ENCODE results near the gene IL4.
A peak's percentile ranks its signal among the peaks of the same experiment; 100 is the strongest.

IL4 gene

GRCh38 chr5:132658381-132659302 lies 15.1 kb upstream of the IL4 start:
- no peak for DNase-seq

- DNase-seq = no peak
These were observed 13.9 kb upstream of the IL4 start for GRCh38 chr5:132659598-132660493.

- peak; percentile 47 for DNase-seq
These were observed 12.4 kb upstream of the IL4 start for GRCh38 chr5:132661231-132662003.

DNA sequence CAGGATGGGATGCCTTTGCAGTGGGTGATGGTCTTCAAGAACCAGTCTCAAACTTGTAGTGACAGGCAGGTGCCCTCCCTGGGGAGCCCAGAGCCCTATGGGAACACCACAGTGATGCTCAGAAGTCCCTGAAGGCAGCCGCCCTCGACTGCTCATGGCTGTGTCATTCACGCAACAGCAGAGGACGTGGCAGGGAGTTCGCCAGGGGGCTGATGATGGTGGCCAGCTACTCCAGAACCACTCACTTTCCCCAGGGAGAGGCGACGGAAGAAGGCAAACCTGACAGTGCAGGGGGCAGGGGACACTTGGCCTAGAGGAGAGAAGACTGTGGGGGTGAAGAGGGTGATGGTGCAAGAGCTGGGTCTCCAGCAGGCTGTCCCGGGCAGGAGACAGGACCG lies 11.8 kb upstream of the IL4 start:
- no peak for DNase-seq

DNA sequence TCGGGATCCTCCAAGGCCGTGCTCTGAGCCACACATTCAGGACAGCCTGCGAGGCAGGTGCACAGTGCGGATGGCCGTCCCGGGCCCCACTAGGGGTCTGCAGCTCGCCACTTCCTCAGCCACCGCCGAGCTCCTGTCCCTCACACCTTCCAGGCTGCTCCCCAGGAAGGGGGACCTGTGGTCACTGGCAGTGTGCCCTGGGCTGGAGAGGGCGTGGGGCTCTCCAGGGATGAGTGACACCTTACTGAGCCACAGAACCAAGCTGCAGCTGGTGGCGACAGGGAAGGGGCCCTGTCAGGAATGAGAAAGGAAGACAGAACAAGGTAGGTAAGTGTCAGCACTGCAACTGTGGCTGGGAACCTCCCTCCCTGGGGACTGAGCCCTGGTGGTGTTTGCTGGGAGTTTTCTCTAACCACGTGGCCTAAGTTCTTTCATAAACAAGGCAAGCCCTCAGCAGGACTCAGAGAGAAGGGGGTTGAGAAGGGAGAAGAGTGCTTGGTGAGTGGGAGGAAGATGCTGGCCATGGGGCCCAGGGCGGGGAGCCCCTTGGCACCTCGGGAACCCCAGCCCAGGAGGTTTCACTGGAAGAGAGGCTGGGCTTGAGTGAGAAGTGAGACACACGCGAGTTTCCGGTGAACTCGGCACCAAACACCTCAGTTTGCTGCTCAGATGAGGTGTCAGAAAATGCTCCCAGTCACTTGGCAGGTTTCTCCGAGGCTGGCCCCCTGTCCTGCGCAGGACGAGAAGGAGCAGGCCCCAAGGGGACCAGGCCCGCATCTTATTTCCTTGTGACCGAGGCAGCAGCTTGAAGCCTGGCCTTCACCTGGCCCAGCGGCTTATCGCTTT lies 10.6 kb upstream of the IL4 start:
- DNase-seq = peak; percentile 52

- DNase-seq = peak; percentile 57
These were observed 9.8 kb upstream of the IL4 start for GRCh38 chr5:132663771-132664695.

- DNase-seq = no peak
These were observed 9.0 kb upstream of the IL4 start for GRCh38 chr5:132664696-132665209.

GRCh38 chr5:132665574-132666080 lies 8.2 kb upstream of the IL4 start:
- no peak for DNase-seq

DNA sequence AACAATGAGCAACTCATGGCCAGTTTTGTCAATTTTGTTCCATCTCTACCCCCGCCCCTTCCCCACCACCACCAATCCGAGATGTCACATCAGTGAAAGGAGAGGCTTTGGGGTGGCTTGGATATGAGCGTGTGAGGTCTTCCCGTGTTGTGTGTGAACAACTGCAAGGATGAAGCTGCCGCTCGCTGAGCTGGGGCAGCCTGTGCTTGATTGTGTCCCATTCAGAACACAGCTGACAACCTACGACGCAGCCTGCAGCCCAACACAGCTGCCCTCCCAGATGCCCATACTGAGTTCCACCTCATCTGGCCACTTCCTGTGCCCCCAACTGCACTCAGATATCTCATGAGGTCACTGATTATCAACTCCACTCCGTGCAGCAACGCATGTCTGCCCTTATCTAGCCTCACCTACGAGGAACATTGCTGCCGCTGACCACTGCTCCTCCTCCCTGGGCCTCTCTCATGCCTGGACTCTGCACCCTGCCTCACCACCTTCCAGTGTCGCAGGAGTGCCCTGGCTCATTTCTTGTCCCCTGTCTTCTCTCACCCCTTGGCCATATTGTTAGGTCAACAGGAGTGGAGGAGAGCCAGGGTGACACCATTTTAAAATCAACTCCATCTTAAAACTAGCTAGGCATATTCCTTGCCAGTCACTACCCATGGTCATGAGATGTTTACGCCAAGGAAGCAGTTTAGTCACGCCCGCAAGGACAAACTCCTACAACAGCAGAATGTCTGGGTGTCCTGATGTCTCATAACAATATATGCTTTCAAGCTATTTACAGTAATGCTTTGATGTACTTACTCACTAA lies 7.3 kb upstream of the IL4 start:
- peak; percentile 51 for DNase-seq

GRCh38 chr5:132667309-132667708 lies 6.5 kb upstream of the IL4 start:
- DNase-seq = no peak

DNA sequence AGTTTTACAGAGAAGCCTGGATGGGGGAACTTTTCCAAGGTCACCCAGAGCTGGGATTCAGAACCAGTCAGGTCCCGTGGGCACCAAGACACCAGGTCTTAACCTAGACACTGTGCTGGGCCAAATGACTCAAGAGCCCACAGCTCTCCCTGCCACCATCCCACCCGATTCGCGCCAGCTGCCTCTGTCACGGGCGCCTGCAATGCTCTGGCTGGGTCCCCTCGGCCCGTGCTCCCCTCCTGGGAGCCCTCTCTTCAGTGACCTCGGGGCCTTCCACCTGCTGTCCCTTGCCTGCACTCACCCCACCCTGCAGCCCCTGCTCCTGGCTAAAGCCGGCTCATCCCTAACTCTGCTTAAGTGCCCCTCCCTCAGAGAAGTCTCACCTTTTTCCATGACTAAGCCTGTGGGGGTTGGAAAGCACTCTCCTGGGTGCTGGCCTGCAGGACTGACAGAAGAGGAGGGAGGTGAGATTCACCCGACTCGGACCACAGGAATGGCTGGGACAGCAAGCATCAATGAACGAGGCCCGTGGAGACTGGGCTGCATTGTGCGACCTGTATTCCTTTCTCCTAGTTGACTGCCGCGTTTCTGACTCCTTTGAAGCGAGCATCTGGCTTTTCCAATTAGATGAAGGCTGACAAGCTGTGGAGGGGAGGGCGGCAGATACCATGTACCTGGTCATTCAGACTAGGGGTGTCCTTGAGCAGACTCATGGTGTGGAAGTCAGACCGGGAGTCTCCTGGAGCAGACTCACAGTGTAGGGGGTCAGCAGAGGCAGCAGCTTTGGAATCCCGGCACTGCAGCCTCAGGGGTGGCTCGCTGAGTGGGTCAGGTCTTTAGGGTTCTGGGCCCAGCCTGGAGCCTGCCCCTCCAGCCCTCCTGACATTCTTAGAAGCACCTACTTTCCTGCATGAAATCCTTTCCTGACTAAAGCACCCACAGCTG lies 5.8 kb upstream of the IL4 start:
- no peak for DNase-seq

DNA sequence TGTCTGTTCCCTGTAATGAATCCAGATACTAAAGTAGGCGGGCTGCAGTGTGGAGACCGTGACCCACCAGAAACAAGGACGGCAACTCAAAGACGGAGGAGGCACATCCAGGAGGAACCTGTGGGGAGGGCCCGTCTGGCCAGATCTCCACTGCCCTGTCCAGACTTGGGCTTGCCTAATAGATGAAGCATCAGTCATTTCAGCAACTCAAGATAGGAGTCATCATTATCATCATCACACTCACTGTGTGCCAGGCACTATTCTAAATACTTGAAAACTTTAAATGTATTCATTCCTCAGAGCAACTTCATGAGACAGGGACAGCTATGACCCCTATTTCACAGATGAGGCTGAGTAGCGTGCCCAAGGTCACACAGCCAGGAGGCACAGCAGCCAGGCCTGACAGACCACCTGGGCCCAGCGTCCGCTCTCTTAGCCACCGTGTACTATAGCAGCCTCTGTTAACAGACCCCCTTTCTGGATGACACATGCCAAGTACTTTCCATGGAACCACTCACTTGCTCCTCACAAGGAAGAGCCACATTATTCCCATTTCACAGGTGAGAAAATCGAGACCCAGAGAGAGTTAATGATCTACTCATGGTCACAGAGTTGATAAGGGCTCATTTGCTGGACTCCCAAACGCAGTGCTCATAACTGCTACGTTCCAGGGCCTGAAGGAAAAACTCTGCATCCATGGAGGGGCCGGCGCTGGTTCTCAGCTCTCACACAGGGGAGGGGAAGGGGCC lies 4.9 kb upstream of the IL4 start:
- DNase-seq = no peak

DNA sequence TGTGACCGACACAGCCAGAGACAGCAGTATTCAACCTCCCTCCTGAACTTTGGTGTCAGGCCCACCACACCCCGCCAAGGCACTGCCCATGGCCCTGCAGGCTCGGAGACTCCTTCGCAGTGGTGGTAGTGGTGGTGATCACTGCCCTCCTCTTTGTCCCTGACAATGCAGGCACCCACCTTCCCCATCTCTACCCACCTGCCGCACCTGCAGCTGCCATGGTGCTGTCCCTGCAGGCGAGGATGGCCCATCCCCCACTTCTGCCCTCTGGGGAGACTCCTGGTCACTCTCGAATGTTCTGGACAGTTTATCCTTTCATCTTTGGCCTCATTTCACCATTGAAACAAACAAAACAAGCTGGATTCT lies 4.4 kb upstream of the IL4 start:
- DNase-seq = no peak

GRCh38 chr5:132669966-132670882 lies 3.6 kb upstream of the IL4 start:
- no peak for DNase-seq

DNA sequence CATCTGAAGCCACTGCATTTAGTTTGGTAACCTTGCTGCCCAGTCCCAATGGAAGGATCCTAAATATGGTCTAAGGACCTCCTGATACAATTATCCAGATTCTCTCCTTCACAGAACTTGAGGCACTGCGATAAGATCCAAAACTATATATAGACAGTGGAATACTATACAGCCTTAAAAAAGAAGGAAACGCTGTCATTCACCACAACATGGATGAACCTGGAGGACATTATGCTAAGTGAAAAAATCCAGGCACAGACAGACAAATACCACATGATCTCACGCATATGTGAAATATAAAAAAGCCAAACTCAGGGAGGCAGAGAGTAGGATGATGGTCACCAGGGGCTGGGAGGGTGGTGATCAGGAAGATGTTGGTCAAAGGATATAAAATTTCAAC lies 2.8 kb upstream of the IL4 start:
- no peak for DNase-seq

DNA sequence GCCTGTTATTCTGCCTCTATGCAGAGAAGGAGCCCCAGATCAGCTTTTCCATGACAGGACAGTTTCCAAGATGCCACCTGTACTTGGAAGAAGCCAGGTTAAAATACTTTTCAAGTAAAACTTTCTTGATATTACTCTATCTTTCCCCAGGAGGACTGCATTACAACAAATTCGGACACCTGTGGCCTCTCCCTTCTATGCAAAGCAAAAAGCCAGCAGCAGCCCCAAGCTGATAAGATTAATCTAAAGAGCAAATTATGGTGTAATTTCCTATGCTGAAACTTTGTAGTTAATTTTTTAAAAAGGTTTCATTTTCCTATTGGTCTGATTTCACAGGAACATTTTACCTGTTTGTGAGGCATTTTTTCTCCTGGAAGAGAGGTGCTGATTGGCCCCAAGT lies 301 bp upstream of the IL4 start:
- peak; percentile 40 for DNase-seq

Data from OCI-M1 (cell line).